ENCODE measurements around the gene STIP1.

GRCh38 chr11:64185175-64185692, 737 bp upstream of the STIP1 start:
- TF ChIP-seq POLR2AphosphoS5 (IDR thresholded peaks at IDR 0.05; ENCODE audit: low read depth, low read length) (peak; percentile 94), POLR2A (IDR thresholded peaks at IDR 0.05; ENCODE audit: low read depth, low read length) (peak; percentile 91), TAF1 (IDR thresholded peaks at IDR 0.05; ENCODE audit: low read depth, low read length) (peak; percentile 95), SPI1 (IDR thresholded peaks at IDR 0.05; ENCODE audit: low read depth, low read length) (no peak)

Data from GM12891 (cell line).